Measurements from ENCODE around the gene MORN4. TPM values are rescaled to one million over a fixed set of nuclear protein-coding genes. Genes with fewer than 3 reads are reported as not detected.

Gene MORN4
- polyA plus RNA-seq, 2 donors: 1.1 to 1.8 TPM

DNA sequence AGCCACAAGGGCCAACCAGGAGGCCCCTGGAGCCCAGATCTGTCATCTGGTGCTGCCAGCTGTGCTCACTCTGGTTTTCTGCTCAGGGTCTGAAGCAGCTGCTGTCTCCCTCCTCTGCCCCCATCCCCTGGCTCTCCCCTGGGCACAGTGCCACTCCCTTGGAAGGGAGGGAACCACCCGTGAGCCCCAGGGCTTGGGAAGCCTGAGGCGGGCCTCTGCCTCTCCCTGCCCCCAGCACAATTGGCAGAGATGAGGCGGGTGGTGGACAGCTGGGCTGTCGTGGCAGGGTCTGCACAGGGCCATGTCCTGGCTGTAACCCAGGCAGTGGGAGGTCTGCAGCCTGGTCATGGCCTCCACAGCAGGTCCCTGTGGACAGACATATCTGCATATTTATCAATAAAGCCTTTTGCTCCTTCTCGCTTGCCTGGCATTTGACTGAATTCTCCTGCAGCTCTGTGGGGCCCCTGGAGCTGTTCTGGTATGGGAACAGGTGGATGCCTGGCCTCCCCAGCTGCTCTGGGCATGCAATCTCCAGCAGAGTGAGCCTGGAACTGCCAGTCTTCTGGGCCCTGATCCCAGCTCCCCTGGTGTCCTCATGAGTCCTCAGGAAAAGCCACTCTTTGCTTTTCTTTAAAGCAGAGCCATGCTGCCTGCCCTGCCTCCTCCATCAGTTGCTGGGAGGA lies 62.4 kb downstream of the MORN4 start:
- Histone ChIP-seq H3K36me3 (ENCODE audit: control insufficient read depth in 2 of 2, insufficient read depth in 2 of 2, low read length in 1 of 2) (peaks cover 0 to 6% of the 10 kb centered on the region in 2 donors), H3K27me3 (ENCODE audit: control insufficient read depth in 1 of 2, insufficient read depth in 2 of 2, low read length in 2 of 2) (no peaks in the 10 kb centered on the region), H3K4me1 (ENCODE audit: control insufficient read depth in 2 of 2, insufficient read depth in 2 of 2, low read length in 1 of 2) (peaks cover 4 to 23% of the 10 kb centered on the region in 2 donors), H3K9me3 (ENCODE audit: control insufficient read depth in 2 of 2, insufficient read depth in 1 of 2, low read depth in 1 of 2, low read length in 1 of 2) (no peaks in the 10 kb centered on the region), H3K27ac (ENCODE audit: low read depth in 2 of 2, low read length in 1 of 2) (peak overlapping the region; percentile 75 to 78), H3K4me3 (ENCODE audit: low read depth in 1 of 2, low read length in 2 of 2) (no peak overlapping the region)
- whole genome bisulfite sequencing, 2 donors: 56 to 57% methylated on average over 5 of the region's 5 CpGs

DNA sequence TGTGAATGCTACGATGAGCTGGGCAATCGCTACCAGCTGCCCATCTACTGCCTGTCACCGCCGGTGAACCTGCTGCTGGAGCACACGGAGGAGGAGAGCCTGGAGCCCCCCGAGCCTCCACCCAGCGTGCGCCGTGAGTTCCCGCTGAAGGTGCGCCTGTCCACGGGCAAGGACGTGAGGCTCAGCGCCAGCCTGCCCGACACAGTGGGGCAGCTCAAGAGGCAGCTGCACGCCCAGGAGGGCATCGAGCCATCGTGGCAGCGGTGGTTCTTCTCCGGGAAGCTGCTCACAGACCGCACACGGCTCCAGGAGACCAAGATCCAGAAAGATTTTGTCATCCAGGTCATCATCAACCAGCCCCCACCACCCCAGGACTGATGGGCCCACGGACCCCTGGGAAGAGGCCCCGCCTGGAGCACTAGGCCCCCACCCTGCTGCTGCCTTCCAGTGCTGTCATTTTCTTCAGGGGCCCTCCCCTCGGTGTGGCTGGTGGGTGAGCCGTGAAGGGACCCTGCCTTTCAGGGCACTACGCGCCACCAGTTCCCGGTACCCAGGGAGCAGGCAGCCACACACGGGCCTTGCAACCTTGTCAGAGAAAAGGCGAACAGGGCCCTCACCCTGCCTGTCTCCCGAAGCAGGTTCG lies 63.0 kb downstream of the MORN4 start:
- H3K27ac ChIP-seq (ENCODE audit: low read depth in 2 of 2, low read length in 1 of 2): peak overlapping the region; percentile 75 to 78
- peaks cover 4 to 23% of the 10 kb centered on the region in 2 donors for H3K4me1 ChIP-seq (ENCODE audit: control insufficient read depth in 2 of 2, insufficient read depth in 2 of 2, low read length in 1 of 2)
- H3K27me3 ChIP-seq (ENCODE audit: control insufficient read depth in 1 of 2, insufficient read depth in 2 of 2, low read length in 2 of 2): no peaks in the 10 kb centered on the region
- no peak overlapping the region for H3K4me3 ChIP-seq (ENCODE audit: low read depth in 1 of 2, low read length in 2 of 2)
- 73 to 75% methylated on average over 33 of the region's 33 CpGs for WGBS, 2 donors
- peaks cover 0 to 6% of the 10 kb centered on the region in 2 donors for H3K36me3 ChIP-seq (ENCODE audit: control insufficient read depth in 2 of 2, insufficient read depth in 2 of 2, low read length in 1 of 2)
- H3K9me3 ChIP-seq (ENCODE audit: control insufficient read depth in 2 of 2, insufficient read depth in 1 of 2, low read depth in 1 of 2, low read length in 1 of 2): no peaks in the 10 kb centered on the region

DNA sequence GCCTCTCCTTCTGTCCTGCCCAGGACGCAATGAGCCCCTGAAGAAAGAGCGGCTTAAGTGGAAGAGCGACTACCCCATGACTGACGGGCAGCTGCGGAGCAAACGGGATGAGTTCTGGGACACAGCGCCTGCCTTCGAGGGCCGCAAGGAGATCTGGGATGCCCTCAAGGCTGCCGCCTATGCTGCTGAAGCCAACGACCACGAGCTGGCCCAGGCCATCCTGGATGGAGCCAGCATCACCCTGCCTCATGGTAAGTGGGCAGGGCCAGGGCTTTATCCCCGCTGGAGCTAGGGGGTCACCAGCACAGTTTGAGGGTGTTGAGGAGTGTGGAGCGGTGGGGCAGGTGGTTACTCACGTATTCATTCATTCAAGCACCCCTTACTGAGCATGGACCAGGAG lies 65.4 kb downstream of the MORN4 start:
- Histone ChIP-seq H3K9me3 (ENCODE audit: control insufficient read depth in 2 of 2, insufficient read depth in 1 of 2, low read depth in 1 of 2, low read length in 1 of 2) (no peaks in the 10 kb centered on the region), H3K4me3 (ENCODE audit: low read depth in 1 of 2, low read length in 2 of 2) (no peak overlapping the region), H3K27me3 (ENCODE audit: control insufficient read depth in 1 of 2, insufficient read depth in 2 of 2, low read length in 2 of 2) (no peaks in the 10 kb centered on the region), H3K27ac (ENCODE audit: low read depth in 2 of 2, low read length in 1 of 2) (no peak overlapping the region), H3K4me1 (ENCODE audit: control insufficient read depth in 2 of 2, insufficient read depth in 2 of 2, low read length in 1 of 2) (peaks cover 4 to 17% of the 10 kb centered on the region in 2 donors), H3K36me3 (ENCODE audit: control insufficient read depth in 2 of 2, insufficient read depth in 2 of 2, low read length in 1 of 2) (peaks cover 0 to 6% of the 10 kb centered on the region in 2 donors)
- WGBS, 2 donors: 93 to 96% methylated on average over 15 of the region's 15 CpGs

DNA sequence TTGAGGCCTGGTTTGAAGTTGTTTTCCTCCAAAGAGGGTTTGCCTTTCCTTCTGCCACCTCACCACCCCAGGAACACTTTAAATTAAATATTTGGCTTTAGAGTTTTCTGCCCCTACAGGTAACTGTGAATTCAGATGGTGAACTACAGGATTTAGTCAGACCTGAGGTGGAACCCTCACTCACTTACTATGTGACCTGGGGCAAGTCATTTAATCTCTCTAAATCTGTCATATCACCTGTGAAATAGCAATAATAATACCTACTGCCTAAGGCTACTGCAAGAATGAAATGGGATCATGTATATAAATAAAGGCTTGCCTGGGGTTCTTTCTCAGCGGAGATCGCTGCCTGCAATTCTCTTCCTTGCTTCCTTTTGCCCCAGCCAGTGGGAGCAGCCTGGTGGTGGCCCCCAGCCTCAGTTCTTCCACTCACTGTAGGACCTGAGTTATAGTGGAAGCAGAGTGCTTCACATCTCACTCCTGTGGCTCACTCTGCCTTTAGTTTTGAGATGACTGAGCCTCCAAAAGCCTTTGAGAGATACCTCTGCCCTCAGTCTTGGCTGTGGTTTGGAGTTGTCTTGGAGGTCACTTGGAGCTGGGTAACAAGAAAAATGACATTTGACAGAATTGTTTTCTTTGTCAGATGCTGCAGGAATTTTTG lies 66.8 kb downstream of the MORN4 start:
- Histone ChIP-seq H3K27ac (ENCODE audit: low read depth in 2 of 2, low read length in 1 of 2) (no peak overlapping the region), H3K4me3 (ENCODE audit: low read depth in 1 of 2, low read length in 2 of 2) (no peak overlapping the region), H3K27me3 (ENCODE audit: control insufficient read depth in 1 of 2, insufficient read depth in 2 of 2, low read length in 2 of 2) (no peaks in the 10 kb centered on the region), H3K9me3 (ENCODE audit: control insufficient read depth in 2 of 2, insufficient read depth in 1 of 2, low read depth in 1 of 2, low read length in 1 of 2) (no peaks in the 10 kb centered on the region), H3K4me1 (ENCODE audit: control insufficient read depth in 2 of 2, insufficient read depth in 2 of 2, low read length in 1 of 2) (peaks cover 0 to 11% of the 10 kb centered on the region in 2 donors), H3K36me3 (ENCODE audit: control insufficient read depth in 2 of 2, insufficient read depth in 2 of 2, low read length in 1 of 2) (peaks cover 0 to 6% of the 10 kb centered on the region in 2 donors)
- 46 to 82% methylated on average over 2 of the region's 2 CpGs for WGBS, 2 donors

DNA sequence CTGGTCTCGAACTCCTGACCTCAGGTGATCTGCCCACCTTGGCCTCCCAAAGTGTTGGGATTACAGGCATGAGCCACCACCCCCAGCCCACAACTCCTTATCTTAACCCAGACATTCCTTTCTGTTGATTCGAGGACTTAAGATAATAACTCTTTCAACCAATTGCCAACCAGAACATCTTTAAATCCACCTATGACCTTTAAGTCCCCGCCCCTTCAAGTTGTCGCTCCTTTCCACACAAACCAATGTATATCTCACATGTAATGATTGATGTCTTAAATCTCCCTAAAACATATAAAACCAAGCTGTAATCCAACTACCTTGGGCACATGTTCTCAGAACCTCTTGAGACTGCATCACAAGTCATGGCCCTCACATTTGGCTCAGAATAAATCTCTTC lies 68.5 kb downstream of the MORN4 start:
- H3K4me1 ChIP-seq (ENCODE audit: control insufficient read depth in 2 of 2, insufficient read depth in 2 of 2, low read length in 1 of 2): no peaks in the 10 kb centered on the region
- no peak overlapping the region for H3K27ac ChIP-seq (ENCODE audit: low read depth in 2 of 2, low read length in 1 of 2)
- H3K27me3 ChIP-seq (ENCODE audit: control insufficient read depth in 1 of 2, insufficient read depth in 2 of 2, low read length in 2 of 2): no peaks in the 10 kb centered on the region
- H3K9me3 ChIP-seq (ENCODE audit: control insufficient read depth in 2 of 2, insufficient read depth in 1 of 2, low read depth in 1 of 2, low read length in 1 of 2): no peaks in the 10 kb centered on the region
- WGBS, 2 donors: 90 to 92% methylated on average over 4 of the region's 4 CpGs
- H3K4me3 ChIP-seq (ENCODE audit: low read depth in 1 of 2, low read length in 2 of 2): no peak overlapping the region
- peaks cover 0 to 4% of the 10 kb centered on the region in 2 donors for H3K36me3 ChIP-seq (ENCODE audit: control insufficient read depth in 2 of 2, insufficient read depth in 2 of 2, low read length in 1 of 2)

Other genes starting within 250 kb of the MORN4 start
- gene RRP12, start 232.2 kb downstream of the MORN4 start, polyA plus RNA-seq: 10 to 100 TPM; 11.8 to 13.7 TPM
- 100 to 1,000 TPM in 1 of 2 donors, 10 to 100 TPM in 1; 72.5 to 354 TPM for gene PGAM1, start 207.3 kb downstream of the MORN4 start, polyA plus RNA-seq
- gene EXOSC1, start 187.5 kb downstream of the MORN4 start, polyA plus RNA-seq: 10 to 100 TPM; 28.8 to 32.4 TPM
- 10 to 100 TPM; 18.1 to 20.5 TPM for gene ZDHHC16, start 187.3 kb downstream of the MORN4 start, polyA plus RNA-seq
- 10 to 100 TPM; 37.8 to 45.1 TPM for gene MMS19, start 135.1 kb downstream of the MORN4 start, polyA plus RNA-seq
- gene UBTD1, start 134.6 kb downstream of the MORN4 start, polyA plus RNA-seq: 1 to 10 TPM; 5.8 to 6.7 TPM
- under 1 TPM; 0.43 to 0.46 TPM for gene ANKRD2, start 60.7 kb downstream of the MORN4 start, polyA plus RNA-seq
- gene HOGA1, start 49.1 kb downstream of the MORN4 start, polyA plus RNA-seq: 1 to 10 TPM in 1 of 2 donors, under 1 TPM in 1; 0.78 to 1.4 TPM
- gene C10orf62, start 43.8 kb downstream of the MORN4 start, polyA plus RNA-seq: under 1 TPM in 1 of 2 donors, not detected in 1; 0.10 TPM
- 10 to 100 TPM; 11.5 to 19.9 TPM for gene PI4K2A, start 7.2 kb upstream of the MORN4 start, polyA plus RNA-seq
- gene AVPI1, start 53.7 kb upstream of the MORN4 start, polyA plus RNA-seq: 10 to 100 TPM in 1 of 2 donors, 1 to 10 TPM in 1; 9.8 to 15.3 TPM
- 1 to 10 TPM; 6.4 to 9.6 TPM for gene MARVELD1, start 80.2 kb upstream of the MORN4 start, polyA plus RNA-seq
- gene ZFYVE27, start 103.6 kb upstream of the MORN4 start, polyA plus RNA-seq: 10 to 100 TPM in 1 of 2 donors, 1 to 10 TPM in 1; 9.6 to 14.3 TPM
- under 1 TPM; 0.65 to 0.88 TPM for gene SFRP5, start 138.5 kb upstream of the MORN4 start, polyA plus RNA-seq
- 1 to 10 TPM; 1.7 to 2.2 TPM for gene GOLGA7B, start 216.3 kb upstream of the MORN4 start, polyA plus RNA-seq